Fibroblast of skin of scalp (primary cell): Measurements from ENCODE around the gene FARS2.
A peak's percentile ranks its signal among the peaks of the same experiment; 100 is the strongest.
"Not testable (repeated sequence)": the region's sequence is repeated elsewhere in the genome, so short reads cannot be mapped to it uniquely, and the experiment has no call there.

Experiments
- DNase-seq: peaks from one replicate; pipeline ENCODE4 v3.0.0-alpha.2; 2013

Gene FARS2

GRCh38 chr6:5672581-5673011 is 411.3 kb downstream of the FARS2 start:
- peak; percentile 87 for DNase-seq

- no peak for DNase-seq
Measured at GRCh38 chr6:5673019-5673790, 411.9 kb downstream of the FARS2 start.

GRCh38 chr6:5674141-5674540 is 412.8 kb downstream of the FARS2 start:
- peak; percentile 12 for DNase-seq

- DNase-seq = no peak
Measured at GRCh38 chr6:5674721-5675120, 413.4 kb downstream of the FARS2 start.

- no peak for DNase-seq
Measured at GRCh38 chr6:5676701-5677100, 415.4 kb downstream of the FARS2 start.

- DNase-seq = peak; percentile 28
Measured at GRCh38 chr6:5677219-5678000, 416.1 kb downstream of the FARS2 start.

- DNase-seq = no peak
Measured at GRCh38 chr6:5679270-5679669, 418.0 kb downstream of the FARS2 start.

GRCh38 chr6:5679691-5680090 is 418.4 kb downstream of the FARS2 start:
- DNase-seq = no peak

- DNase-seq = no peak
Measured at GRCh38 chr6:5680095-5680494, 418.8 kb downstream of the FARS2 start.

GRCh38 chr6:5681480-5681879 is 420.2 kb downstream of the FARS2 start:
- DNase-seq = peak; percentile 12

- DNase-seq = no peak
Measured at GRCh38 chr6:5682530-5682929, 421.2 kb downstream of the FARS2 start.

GRCh38 chr6:5683747-5684146 is 422.4 kb downstream of the FARS2 start:
- DNase-seq = not testable (repeated sequence)

- DNase-seq = no peak
Measured at GRCh38 chr6:5684320-5685053, 423.2 kb downstream of the FARS2 start.

GRCh38 chr6:5693225-5694145 is 432.2 kb downstream of the FARS2 start:
- no peak for DNase-seq

GRCh38 chr6:5695260-5696245 is 434.2 kb downstream of the FARS2 start:
- DNase-seq = peak; percentile 90

GRCh38 chr6:5697508-5697907 is 436.2 kb downstream of the FARS2 start:
- no peak for DNase-seq

- no peak for DNase-seq
Measured at GRCh38 chr6:5698318-5698717, 437.0 kb downstream of the FARS2 start.

GRCh38 chr6:5699064-5699463 is 437.8 kb downstream of the FARS2 start:
- peak; percentile 25 for DNase-seq

GRCh38 chr6:5701174-5701573 is 439.9 kb downstream of the FARS2 start:
- DNase-seq = no peak

- peak; percentile 32 for DNase-seq
Measured at GRCh38 chr6:5704708-5705107, 443.4 kb downstream of the FARS2 start.

- no peak for DNase-seq
Measured at GRCh38 chr6:5705252-5705651, 443.9 kb downstream of the FARS2 start.
